Limb (tissue), 2 donors: ENCODE data around the gene DNAH10.

Experiments
- DNase-seq, 2 donors: peaks; one replicate each; pipeline ENCODE4 v3.0.0-alpha.2; 2016; ENCODE audit errors: extremely low spot score in 2 of 2

The DNAH10 gene

DNA sequence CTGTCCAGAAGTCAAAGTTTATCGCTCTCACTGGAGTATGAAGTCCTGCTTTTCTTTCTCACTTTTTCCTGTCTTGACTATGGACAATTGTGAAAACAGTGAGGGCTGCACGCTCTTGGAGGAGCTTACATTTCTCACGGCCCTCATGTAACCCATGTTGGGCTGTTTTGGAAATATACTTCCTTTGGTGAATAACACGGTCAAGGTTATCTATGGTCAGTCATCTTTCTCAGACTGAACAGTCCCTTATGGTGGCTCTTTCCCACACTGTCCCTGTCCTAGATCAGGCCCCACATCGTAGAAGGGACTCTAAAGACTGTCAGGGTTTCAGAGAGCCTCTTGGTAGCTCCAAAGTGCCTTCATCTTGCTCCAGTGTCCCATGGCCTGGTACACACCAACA is 203.3 kb downstream of the DNAH10 start:
- no peak for DNase-seq

DNA sequence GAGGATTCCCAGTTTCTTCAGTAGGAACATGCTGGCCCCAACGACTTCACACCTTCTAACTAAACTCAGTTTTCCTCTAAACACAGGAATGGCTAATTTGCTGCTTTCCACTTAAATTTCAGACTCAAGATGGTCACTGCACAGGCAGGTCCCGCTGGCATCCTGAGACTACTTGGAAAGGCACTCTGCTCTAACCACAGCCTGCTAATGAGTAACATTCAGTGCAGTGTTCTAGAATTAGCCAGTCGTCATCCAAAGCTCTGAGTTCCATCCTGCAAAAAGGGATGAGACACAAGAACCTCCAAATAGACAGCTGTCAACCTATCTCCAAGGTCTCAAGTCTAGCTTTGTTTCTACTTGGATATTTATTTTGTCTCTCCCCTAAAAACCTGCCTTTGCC is 204.5 kb downstream of the DNAH10 start:
- DNase-seq = no peak

DNA sequence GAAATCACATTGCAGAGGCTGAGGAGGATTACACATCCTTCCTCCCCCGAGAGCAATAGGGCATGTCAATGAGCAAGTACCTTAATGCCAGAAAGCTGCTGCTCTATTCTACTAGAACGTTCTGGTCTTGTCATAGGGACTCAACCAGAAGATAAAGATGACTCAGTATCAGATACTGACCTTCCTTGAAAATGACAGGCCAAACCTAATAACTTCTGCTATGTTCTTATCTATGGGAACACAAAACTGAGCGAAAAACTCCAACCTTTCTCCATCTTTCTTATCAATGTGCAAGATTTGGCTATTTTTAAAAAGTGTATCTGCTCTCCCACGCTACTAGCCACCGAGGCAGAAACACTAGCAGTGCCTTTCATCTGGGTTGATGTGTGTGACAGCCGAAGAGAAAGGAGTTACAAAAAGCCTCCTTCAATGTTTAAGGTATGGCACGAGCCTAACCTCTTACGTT is 205.1 kb downstream of the DNAH10 start:
- no peak for DNase-seq

DNA sequence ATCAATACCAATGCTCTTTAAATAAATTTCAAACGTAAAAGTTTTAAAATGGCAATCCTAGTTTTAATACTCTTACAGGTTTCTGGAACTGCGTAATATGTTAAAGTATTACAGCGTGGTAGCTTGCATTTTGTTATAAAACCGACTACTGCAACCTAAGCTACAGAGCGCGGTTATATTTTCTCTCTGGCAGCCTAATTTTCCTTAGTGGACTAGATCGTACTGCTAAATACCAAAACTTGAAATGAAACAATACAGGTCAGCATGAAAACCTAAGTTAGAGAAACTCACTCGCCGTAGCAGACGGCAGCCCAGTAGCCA is 209.3 kb downstream of the DNAH10 start:
- no peak for DNase-seq

DNA sequence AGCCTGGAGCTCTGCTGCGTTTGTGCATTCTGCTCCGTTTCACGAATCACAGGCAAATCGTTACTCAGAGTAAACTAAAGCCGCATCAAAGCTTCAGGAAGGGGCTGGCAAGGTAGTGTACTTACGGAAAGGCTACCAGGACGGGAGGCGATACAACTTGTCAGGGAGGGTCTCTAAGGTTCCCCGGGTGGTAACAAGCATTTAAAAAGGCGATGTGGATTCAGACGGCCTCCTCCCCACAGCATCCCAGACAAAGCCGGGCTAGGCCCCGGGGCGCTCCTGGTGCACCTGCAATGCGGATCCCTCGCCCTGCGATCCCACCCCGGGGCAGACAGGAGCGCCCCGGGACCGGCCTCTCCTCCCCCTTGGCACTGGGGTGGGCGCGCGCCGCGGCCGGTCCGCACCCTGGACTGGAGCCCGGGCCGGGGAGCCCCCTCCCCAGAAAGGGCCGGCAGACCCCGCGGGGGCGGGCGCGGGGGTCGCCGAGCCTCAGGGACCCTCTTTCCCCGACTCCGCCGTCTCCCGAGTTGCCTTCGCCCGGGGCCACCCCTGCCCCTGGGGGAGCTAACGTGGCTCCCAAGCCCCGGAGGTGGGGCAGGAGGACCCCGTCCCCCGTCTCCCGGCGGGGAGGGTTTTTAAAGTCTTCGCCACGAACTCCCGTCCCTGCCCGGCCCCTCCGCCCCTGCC is 209.8 kb downstream of the DNAH10 start:
- DNase-seq = peak in 1 of 2 donors; percentile 67

DNA sequence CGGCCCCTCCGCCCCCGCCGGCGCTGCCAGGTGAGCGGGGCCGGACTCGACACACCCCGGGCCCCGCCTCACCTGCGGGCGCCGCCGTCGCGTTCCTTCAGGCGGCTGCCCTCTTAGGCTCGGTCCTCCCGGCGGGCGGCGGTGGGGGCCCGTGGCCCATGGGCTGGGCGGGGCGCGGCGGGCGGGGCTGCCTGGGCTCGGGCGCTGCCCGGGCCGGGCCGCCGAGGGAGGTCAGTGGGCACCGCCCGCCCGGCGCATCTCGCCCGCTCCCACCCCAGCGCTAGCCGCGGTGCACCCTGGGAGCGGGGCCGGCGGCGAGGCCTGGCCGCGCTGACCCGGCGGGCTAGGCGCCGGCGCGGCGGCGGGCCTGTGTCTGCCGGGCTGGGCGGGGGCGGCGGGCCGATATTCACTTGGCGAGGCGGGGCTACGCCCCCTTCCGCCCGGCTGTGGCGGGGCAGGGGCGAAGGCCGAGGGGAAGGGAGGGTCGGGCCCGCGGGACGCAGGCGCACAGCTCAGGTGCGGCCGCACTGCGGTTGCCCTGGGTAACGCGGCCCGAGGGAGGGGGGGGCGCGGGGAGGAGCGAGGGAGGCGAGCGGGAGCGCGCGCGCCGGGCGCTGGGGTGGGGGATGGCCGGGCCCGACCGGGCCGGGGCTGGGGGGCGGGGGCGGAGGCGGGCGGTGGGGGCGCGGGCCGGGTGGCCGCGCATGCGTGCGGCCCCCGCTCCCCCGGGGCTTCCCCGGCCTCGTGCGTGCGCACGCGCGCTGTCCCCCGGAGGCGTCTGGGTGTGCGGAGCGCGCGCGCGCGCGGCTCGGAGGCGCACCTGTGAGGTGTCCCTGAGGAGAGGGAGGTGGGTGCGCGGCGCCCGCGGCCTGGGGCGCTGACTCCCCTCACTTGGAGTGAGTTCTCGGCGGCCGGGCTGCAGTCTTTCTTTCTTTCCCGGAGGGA is 210.6 kb downstream of the DNAH10 start, which contains the start of the genes CCDC92 and ZNF664:
Gene CCDC92 (minus strand): TSS at position 375 of the 945 bp plus-strand sequence. CDS start 28,526 bp downstream, outside the sequence.
Gene ZNF664 (plus strand): TSS at position 759 of the 945 bp plus-strand sequence. CDS start 38,930 bp downstream, outside the sequence.
- DNase-seq = peak; percentile 88 to 98

DNA sequence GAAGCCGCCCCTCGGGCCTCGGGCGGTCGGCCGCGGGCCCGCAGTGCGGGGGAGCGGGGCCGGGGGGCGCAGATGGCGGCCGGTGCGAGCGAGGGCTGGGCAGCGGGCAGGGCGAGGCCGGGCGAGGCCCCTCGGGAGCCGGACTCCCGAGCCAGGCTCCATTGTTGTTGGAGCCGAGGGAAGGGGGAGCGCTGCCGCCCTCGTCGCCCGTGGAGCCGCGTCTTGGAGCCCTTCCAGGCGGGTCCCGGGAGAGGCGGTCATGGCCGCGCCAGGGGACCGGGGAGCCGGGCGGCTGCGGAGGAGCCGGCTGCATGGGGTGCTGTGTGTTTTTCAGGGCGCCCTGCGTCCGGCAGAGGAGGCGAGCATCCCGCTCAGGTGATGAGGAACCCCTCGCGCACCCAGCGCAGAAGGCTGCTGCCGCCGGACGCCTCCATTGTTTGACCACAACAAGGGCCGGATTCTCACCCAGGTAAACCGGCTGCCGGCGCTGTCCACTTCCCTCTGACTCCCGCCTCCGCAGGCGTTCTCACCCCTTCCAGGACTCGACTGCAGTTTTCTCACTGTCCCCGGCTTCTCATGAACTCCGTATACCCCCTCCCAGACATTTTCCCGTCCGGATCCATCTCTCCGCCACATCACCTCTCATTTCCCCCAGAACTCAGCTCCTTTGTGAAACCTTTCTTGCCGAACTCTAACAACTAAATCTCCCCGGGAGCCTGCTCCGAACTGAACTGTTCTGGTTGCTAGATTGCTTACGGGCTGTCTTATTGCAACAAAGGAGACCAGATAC is 211.6 kb downstream of the DNAH10 start:
- DNase-seq = peak in 1 of 2 donors; percentile 72

DNA sequence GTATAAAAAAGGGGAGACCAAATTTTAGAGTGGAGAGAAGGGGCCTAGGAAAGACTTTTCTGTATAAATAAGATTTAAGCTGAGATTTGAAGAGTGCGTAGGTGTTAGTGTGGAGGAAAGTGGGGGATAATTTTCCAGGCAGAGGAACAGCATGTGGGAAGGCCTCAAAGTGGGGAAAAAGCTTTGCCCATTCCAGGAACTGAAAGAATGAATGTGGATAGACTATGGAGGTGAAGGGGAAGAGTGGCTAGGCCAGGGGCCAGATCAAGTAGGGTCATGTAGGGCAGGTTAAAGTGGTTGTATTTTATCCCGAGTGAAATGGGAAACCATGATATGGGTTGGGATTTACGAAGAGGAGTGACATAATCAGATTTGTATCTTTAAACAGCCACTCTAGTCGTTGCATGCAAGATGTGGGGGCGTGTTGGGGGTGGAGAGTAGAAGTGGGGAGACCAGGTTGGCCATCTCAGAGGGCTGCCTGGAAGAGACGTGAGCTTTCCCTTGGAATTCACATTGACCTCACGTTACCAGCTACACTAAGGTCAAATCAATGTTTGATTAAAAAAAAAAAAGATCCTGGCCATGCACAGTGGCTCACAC is 214.2 kb downstream of the DNAH10 start:
- DNase-seq = no peak

DNA sequence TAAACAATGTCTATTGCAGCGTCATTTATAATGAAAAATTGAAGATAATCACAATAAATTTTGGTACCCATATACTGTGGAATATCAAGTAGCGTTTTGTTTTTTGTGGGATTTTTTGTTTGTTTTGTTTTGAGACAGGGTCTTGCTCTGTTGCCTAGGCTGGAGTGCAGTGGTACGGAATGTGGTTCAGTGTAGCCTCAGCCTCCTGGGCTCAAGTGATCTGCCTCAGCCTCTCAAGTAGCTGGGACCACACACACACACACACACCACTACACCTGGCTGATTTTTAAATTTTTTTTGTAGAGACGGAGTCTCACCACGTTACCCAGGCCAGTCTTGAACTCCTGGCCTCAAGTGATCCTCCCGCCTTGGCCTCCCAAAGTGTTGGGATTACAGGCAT is 217.5 kb downstream of the DNAH10 start:
- no peak for DNase-seq

DNA sequence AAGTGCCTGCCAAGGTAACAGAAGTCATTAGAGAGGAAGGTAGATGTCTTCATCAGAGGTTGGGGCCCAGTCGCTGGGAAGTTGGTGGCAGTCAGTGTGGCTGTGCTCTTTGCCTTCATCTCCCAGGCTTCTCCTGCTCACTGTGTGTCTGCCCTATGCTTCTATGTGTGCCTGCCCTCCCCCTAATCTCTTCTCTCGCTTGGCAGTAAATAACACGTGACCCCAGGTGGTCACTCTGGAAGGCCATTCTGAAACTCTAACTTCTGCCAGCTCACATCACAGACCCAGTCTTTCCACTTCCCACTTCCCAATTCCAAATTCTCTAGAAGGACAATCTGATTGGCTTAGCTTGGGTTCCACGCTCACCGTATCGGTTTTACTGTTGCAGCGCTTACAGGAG is 220.2 kb downstream of the DNAH10 start:
- no peak for DNase-seq

DNA sequence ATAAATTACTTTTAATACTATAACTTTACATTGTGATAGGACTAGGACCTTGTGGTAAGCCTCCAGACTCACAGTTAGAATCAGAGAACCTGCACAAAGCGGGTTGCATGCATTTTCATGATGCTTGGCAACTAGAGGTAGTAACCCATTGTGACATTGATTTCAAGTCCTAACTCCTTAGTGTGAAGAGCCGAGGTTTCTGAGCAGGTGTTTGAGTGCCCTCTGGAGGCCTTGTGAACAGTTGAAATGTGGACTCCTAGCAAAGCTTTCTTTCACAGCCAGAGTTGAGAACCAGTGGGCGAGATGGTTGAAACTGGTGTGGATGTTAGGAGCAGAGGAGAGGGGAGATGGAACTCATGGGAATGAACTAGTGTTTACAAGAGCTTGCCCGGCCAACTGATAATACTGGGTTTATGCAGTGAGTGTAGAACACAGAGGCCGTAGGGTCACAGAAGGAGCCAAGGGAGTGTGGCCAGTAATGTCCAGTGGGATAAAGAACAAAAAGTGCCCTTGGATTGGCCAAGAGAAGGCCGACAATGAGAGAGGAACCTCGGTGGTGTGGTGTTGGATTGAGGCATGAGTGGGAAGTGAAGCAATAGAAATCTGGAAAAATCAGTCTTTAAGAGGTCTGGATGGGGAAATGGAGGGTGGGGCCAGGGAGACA is 221.9 kb downstream of the DNAH10 start:
- no peak for DNase-seq

DNA sequence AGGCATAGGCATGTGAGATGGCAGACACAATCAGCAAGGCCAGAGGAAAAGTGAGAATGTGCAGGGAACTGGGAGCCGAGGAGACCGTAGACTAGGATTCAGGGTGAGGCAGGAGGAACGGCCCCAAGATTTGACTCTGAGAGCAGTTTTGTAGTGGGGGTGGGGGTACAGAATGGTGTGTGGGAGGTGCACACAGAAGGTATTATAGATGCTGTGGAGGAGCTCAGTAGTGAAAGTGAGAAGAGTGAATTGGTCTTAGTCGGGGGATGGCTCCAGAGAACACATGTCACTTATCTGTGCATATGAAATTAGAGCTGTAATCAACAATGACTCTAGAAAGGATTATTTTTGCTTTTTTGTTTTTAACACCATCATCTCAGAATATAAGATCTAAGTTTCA is 222.8 kb downstream of the DNAH10 start:
- no peak for DNase-seq
